Lung (tissue), 12 donors: ENCODE measurements around the gene SKOR1. TPM values are rescaled to one million over a fixed set of nuclear protein-coding genes. Genes with fewer than 3 reads are reported as not detected.
A peak's percentile ranks its signal among the peaks of the same experiment; 100 is the strongest.

ENCODE experiments used
- ATAC-seq: fragments of 200-7000 bp; cut with Tn5 transposase; one replicate; pipeline ENCODE4 v1.9.1; 2020; ENCODE audit warnings: moderate number of reproducible peaks; ENCODE audit not compliant: insufficient read depth, low FRiP score
- DNase-seq, 3 donors: peaks; one replicate each; pipeline ENCODE4 v3.0.0-alpha.2; 2013 to 2017
- H3K27ac ChIP-seq, 2 donors: one replicate each; pipeline ENCODE4 v1.5.1; 2013; ENCODE audit warnings: mild to moderate bottlenecking in 2 of 2, moderate library complexity in 2 of 2, control low read depth in 1 of 2, inconsistent platforms in 1 of 2, low read depth in 1 of 2, low read length in 1 of 2
- H3K27me3 ChIP-seq, 3 donors: one replicate each; pipeline ENCODE4 v1.5.1; 2013; ENCODE audit warnings: low read length in 2 of 3; ENCODE audit not compliant: control insufficient read depth in 3 of 3, insufficient read depth in 3 of 3
- H3K36me3 ChIP-seq, 4 donors: one replicate each; pipeline ENCODE4 v1.5.1; 2013; ENCODE audit warnings: low read length in 4 of 4, mild to moderate bottlenecking in 1 of 4, moderate library complexity in 1 of 4; ENCODE audit not compliant: control insufficient read depth in 4 of 4, insufficient read depth in 4 of 4
- H3K4me1 ChIP-seq, 5 donors: one replicate each; pipeline ENCODE4 v1.5.1; 2013; ENCODE audit warnings: low read length in 5 of 5, mild to moderate bottlenecking in 2 of 5, moderate library complexity in 1 of 5; ENCODE audit not compliant: control insufficient read depth in 5 of 5, insufficient read depth in 5 of 5
- H3K4me3 ChIP-seq: one replicate; pipeline ENCODE4 v1.5.1; 2013; ENCODE audit warnings: mild to moderate bottlenecking, control low read depth, moderate library complexity
- H3K9ac ChIP-seq, 2 donors: one replicate each; pipeline ENCODE4 v1.5.1; 2013; ENCODE audit warnings: low read length in 2 of 2, control low read depth in 1 of 2; ENCODE audit not compliant: insufficient read depth in 1 of 2
- H3K9me3 ChIP-seq, 4 donors: one replicate each; pipeline ENCODE4 v1.5.1; 2013; ENCODE audit warnings: low read length in 3 of 4, mild to moderate bottlenecking in 1 of 4, moderate library complexity in 1 of 4; ENCODE audit not compliant: control insufficient read depth in 4 of 4, insufficient read depth in 3 of 4
- WGBS, 2 donors: extraction: QIAGEN DNeasy Blood & Tissue Kit; methylation state at CpG; one replicate each; pipeline ENCODE4 v1.1.7; 2013; 5-methylcytosine and 5-hydroxymethylcytosine counted together
- polyA plus RNA-seq, 2 donors: library from polyadenylated mRNA; stranded (reverse); fragments of 200-250 nt; gene quantifications; one replicate each; pipeline ENCODE4 v1.2.1, GENCODE V29; 2013
- total RNA-seq, 2 donors: library from RNA; depleted of rRNA in 1 of 2; stranded (reverse); fragments of >200 nt in 1 of 2; gene quantifications; one replicate each; pipeline ENCODE4 v1.2.1, GENCODE V29; 2014 to 2021
- TF ChIP-seq, protein P1 (sequence below): IDR thresholded peaks from 2 replicates; pipeline ENCODE4 v1.5.1; 2012; ENCODE audit warnings: mild to moderate bottlenecking; ENCODE audit errors: control extremely low read depth, extremely low read depth
- donor health status: control.
- donor health status: control.
- donor health status: Bipolar disorder and iron deficiency.
- donor health status: healthy.
- donor health status: DM: yes; HTN: yes; CAD: no.

SKOR1 gene
- total and polyA plus RNA-seq, 4 donors, result 0.17 to 0.46 (median 0.31) TPM

DNA sequence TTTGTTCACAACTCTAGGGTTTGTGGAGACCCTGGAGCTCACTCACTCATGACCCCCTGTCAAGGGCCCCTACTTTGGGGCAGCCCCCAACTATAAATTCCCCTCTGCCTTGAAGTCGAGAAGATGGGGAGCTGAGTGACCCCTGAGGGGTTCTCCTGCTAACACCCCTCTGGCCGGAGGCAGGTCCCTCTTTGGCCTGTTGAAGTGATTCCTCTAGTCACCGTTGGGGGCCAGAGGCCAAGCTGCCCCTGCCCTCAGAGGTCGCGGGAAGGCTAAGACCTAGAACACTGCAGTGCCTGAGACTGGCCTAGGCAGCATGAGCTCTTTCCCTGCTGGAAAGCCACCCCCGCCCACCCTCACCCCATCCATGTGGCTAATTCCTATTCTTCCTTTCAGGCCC lies 15.4 kb upstream of the SKOR1 start:
- ATAC-seq, result no peak
- TF ChIP-seq, protein P1, sequence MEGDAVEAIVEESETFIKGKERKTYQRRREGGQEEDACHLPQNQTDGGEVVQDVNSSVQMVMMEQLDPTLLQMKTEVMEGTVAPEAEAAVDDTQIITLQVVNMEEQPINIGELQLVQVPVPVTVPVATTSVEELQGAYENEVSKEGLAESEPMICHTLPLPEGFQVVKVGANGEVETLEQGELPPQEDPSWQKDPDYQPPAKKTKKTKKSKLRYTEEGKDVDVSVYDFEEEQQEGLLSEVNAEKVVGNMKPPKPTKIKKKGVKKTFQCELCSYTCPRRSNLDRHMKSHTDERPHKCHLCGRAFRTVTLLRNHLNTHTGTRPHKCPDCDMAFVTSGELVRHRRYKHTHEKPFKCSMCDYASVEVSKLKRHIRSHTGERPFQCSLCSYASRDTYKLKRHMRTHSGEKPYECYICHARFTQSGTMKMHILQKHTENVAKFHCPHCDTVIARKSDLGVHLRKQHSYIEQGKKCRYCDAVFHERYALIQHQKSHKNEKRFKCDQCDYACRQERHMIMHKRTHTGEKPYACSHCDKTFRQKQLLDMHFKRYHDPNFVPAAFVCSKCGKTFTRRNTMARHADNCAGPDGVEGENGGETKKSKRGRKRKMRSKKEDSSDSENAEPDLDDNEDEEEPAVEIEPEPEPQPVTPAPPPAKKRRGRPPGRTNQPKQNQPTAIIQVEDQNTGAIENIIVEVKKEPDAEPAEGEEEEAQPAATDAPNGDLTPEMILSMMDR, result no peak
- Histone ChIP-seq H3K4me3 (no peak overlapping the region), H3K27me3 (peaks cover 0 to 6% (median 0%) of the 10 kb centered on the region in 3 donors), H3K36me3 (peaks cover 0 to 13% (median 1%) of the 10 kb centered on the region in 4 donors), H3K9me3 (peaks cover 0 to under 1% (median 0%) of the 10 kb centered on the region in 4 donors), H3K27ac (no peak overlapping the region), H3K4me1 (no peaks in the 10 kb centered on the region), H3K9ac (no peak overlapping the region)
- WGBS, 2 donors, result 84 to 92% methylated on average over 6 of the region's 6 CpGs
- no peak for DNase-seq

DNA sequence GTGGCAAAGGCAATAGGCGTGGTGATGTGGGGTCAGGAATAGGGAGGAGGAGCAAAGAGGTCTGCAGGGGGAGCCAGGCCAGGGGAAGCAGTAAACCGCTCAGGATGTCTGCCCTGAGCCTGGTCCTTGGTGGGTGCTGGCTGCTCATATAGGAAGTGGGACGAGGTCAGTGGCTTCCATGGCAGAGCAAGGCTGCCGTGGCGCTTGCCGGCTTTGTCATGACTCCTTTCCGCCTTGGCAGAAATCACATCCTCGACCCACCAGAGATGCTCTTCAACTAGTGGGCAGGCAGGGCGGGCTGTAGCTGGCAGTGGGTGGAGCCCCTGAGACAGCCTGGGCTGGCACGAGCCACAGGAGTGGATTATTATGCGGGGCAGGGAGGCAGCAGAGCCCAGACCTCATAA lies 13.1 kb upstream of the SKOR1 start:
- H3K9ac ChIP-seq, result no peak overlapping the region
- no peak overlapping the region for H3K27ac ChIP-seq
- DNase-seq, result peak in 1 of 3 donors; percentile 6
- no peak for ATAC-seq
- H3K27me3 ChIP-seq, result peaks cover 0 to 14% (median 5%) of the 10 kb centered on the region in 3 donors
- no peak overlapping the region for H3K4me3 ChIP-seq
- H3K9me3 ChIP-seq, result peaks cover 0 to 8% (median 0%) of the 10 kb centered on the region in 4 donors
- 47 to 76% methylated on average over 11 of the region's 11 CpGs for WGBS, 2 donors
- no peaks in the 10 kb centered on the region for H3K4me1 ChIP-seq
- peaks cover 0 to 5% (median 0%) of the 10 kb centered on the region in 4 donors for H3K36me3 ChIP-seq
- TF ChIP-seq, protein P1, result no peak

DNA sequence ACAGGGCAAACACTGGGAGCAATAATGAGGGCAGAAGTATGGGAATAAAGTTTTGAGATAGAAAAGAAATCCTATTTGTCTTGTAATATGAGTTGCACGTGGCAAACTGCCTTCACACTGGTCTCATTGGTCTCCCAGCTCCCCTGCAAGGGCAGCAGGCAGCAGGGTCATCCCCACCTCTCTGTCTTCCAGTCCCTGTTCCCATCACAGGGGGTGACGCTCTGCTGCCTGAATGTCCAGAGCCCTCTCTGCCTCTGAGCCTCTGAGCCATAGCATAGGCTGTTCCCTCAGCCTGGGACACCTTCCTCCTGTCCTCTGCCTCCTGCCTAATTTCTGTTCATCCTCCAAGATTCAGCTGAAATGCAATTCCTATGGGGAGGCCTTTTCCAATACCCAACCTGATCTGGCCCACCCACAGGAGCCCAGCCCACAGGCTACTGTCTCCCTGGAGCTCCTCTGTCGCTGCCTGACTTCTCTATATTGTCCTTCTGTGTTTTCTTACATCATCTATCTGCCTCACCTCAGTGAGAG lies 12.1 kb upstream of the SKOR1 start:
- H3K9me3 ChIP-seq, result peaks cover 0 to 10% (median 0%) of the 10 kb centered on the region in 4 donors
- ATAC-seq, result no peak

More for the DNA sequence above, 12.1 kb upstream of the SKOR1 start:
- no peaks in the 10 kb centered on the region for H3K4me1 ChIP-seq
- peak in 1 of 3 donors; percentile 6 for DNase-seq
- peaks cover 0 to 17% (median 10%) of the 10 kb centered on the region in 3 donors for H3K27me3 ChIP-seq
- H3K27ac ChIP-seq, result no peak overlapping the region
- WGBS, 2 donors, result 81% methylated on average over 3 of the region's 3 CpGs
- no peak overlapping the region for H3K9ac ChIP-seq
- H3K36me3 ChIP-seq, result no peaks in the 10 kb centered on the region
- TF ChIP-seq, protein P1, result no peak
- no peak overlapping the region for H3K4me3 ChIP-seq
